ENCODE data around the gene LAPTM5. TPM values are rescaled to one million over a fixed set of nuclear protein-coding genes. Genes with fewer than 3 reads are reported as not detected.

The LAPTM5 gene
- total RNA-seq, 3 donors from 2014 or later: 41.3 to 130 (median 70.1) TPM

GRCh38 chr1:30734580-30734979 lies 23.0 kb downstream of the LAPTM5 start:
- Histone ChIP-seq H3K27me3 (no peaks in the 10 kb centered on the region), H3K9me3 (no peaks in the 10 kb centered on the region), H3K4me3 (no peak overlapping the region), H3K4me1 (no peaks in the 10 kb centered on the region), H3K36me3 (no peaks in the 10 kb centered on the region), H3K27ac (no peak overlapping the region)
- TF ChIP-seq CTCF (IDR thresholded peaks at IDR 0.05): no peak
- no peak for TF ChIP-seq POLR2AphosphoS5 (IDR thresholded peaks at IDR 0.05)
- TF ChIP-seq POLR2A (IDR thresholded peaks at IDR 0.05): no peak
- intact Hi-C loops (cut with DNase I; ENCODE audit: low total_unique reads): no loop called here
- no peak for DNase-seq (ENCODE audit: low spot score in 2 of 2)

- H3K36me3 ChIP-seq: no peaks in the 10 kb centered on the region
- intact Hi-C loops (cut with DNase I; ENCODE audit: low total_unique reads): no loop called here
These were observed 23.5 kb downstream of the LAPTM5 start for GRCh38 chr1:30734106-30734505.

GRCh38 chr1:30733493-30733892 lies 24.1 kb downstream of the LAPTM5 start:
- no peak for DNase-seq (ENCODE audit: low spot score in 2 of 2)

More at GRCh38 chr1:30734106-30734505, 23.5 kb downstream of the LAPTM5 start:
- no peak overlapping the region for H3K4me3 ChIP-seq
- no peaks in the 10 kb centered on the region for H3K27me3 ChIP-seq
- H3K27ac ChIP-seq: no peak overlapping the region
- H3K4me1 ChIP-seq: no peaks in the 10 kb centered on the region
- TF ChIP-seq POLR2A (IDR thresholded peaks at IDR 0.05) (no peak), CTCF (IDR thresholded peaks at IDR 0.05) (no peak), POLR2AphosphoS5 (IDR thresholded peaks at IDR 0.05) (no peak)
- DNase-seq (ENCODE audit: low spot score in 2 of 2): no peak
- H3K9me3 ChIP-seq: no peaks in the 10 kb centered on the region

GRCh38 chr1:30732277-30732996 lies 25.1 kb downstream of the LAPTM5 start:
- Histone ChIP-seq H3K9me3 (no peaks in the 10 kb centered on the region), H3K4me3 (no peak overlapping the region), H3K27ac (no peak overlapping the region), H3K27me3 (no peaks in the 10 kb centered on the region), H3K36me3 (no peaks in the 10 kb centered on the region), H3K4me1 (no peaks in the 10 kb centered on the region)
- DNase-seq (ENCODE audit: low spot score in 2 of 2): peak in 1 of 2 donors; percentile 51
- intact Hi-C loops (cut with DNase I; ENCODE audit: low total_unique reads): no loop called here
- TF ChIP-seq CTCF (IDR thresholded peaks at IDR 0.05): no peak
- TF ChIP-seq POLR2A (IDR thresholded peaks at IDR 0.05): no peak
- TF ChIP-seq POLR2AphosphoS5 (IDR thresholded peaks at IDR 0.05): no peak

More at GRCh38 chr1:30733493-30733892, 24.1 kb downstream of the LAPTM5 start:
- Histone ChIP-seq H3K9me3 (no peaks in the 10 kb centered on the region), H3K36me3 (no peaks in the 10 kb centered on the region), H3K27ac (no peak overlapping the region), H3K27me3 (no peaks in the 10 kb centered on the region), H3K4me1 (no peaks in the 10 kb centered on the region), H3K4me3 (no peak overlapping the region)
- intact Hi-C loops (cut with DNase I; ENCODE audit: low total_unique reads): no loop called here
- no peak for TF ChIP-seq POLR2AphosphoS5 (IDR thresholded peaks at IDR 0.05)
- no peak for TF ChIP-seq CTCF (IDR thresholded peaks at IDR 0.05)
- no peak for TF ChIP-seq POLR2A (IDR thresholded peaks at IDR 0.05)

- H3K4me1 ChIP-seq: no peaks in the 10 kb centered on the region
- H3K36me3 ChIP-seq: no peaks in the 10 kb centered on the region
- H3K27ac ChIP-seq: no peak overlapping the region
- no peaks in the 10 kb centered on the region for H3K9me3 ChIP-seq
- no peak overlapping the region for H3K4me3 ChIP-seq
- TF ChIP-seq CTCF (IDR thresholded peaks at IDR 0.05) (no peak), POLR2AphosphoS5 (IDR thresholded peaks at IDR 0.05) (no peak), POLR2A (IDR thresholded peaks at IDR 0.05) (no peak)
- H3K27me3 ChIP-seq: no peaks in the 10 kb centered on the region
- DNase-seq (ENCODE audit: low spot score in 2 of 2): no peak
- intact Hi-C loops (cut with DNase I; ENCODE audit: low total_unique reads): no loop called here
These were observed 25.7 kb downstream of the LAPTM5 start for GRCh38 chr1:30731806-30732276.
